A549 (cell line): ENCODE results near the gene DNAH8.

ENCODE experiments used
- EHF ChIP-seq: fragments of 250-450 bp; sonication (Bioruptor Pico); IDR thresholded peaks from 2 replicates; pipeline ENCODE4 v1.5.0; 2020; ENCODE audit warnings: mild to moderate bottlenecking
- EHMT2 ChIP-seq: fragments of 200-600 bp; sonication (generic); IDR thresholded peaks from 2 replicates; pipeline ENCODE4 v1.6.1; 2016; ENCODE audit warnings: antibody characterized with exemption, low read depth, mild to moderate bottlenecking, moderate library complexity
- ELK1 ChIP-seq: fragments of 150-350 bp; IDR thresholded peaks from 2 replicates; pipeline ENCODE4 v1.6.1; 2014; ENCODE audit warnings: low read depth, mild to moderate bottlenecking, low read length
- JUN ChIP-seq, 2 experiments: fragments of >200 bp; sonication (Bioruptor Twin); formaldehyde crosslinking; IDR thresholded peaks; 2 replicates in 1 of 2; 3 replicates in 1 of 2; pipeline ENCODE4 v1.6.1; 2016 to 2017
- KDM5A ChIP-seq: fragments of 200-600 bp; sonication (generic); IDR thresholded peaks from 2 replicates; pipeline ENCODE4 v1.6.1; 2016; ENCODE audit warnings: antibody characterized with exemption, mild to moderate bottlenecking
- POLR2A ChIP-seq: IDR thresholded peaks from 2 replicates; pipeline ENCODE4 v1.6.1; 2012; ENCODE audit warnings: mild to moderate bottlenecking, low read length
- RAD21 ChIP-seq, 2 experiments: fragments of >200 bp in 1 of 2; sonication (Bioruptor Twin) in 1 of 2; formaldehyde crosslinking in 1 of 2; IDR thresholded peaks in 1 of 2; conservative IDR thresholded peaks in 1 of 2; 2 replicates in 1 of 2; 3 replicates in 1 of 2; pipeline ENCODE4 v1.6.1; 2012 to 2018; ENCODE audit warnings: inconsistent platforms in 1 of 2
- RFX5 ChIP-seq: fragments of 450-650 bp; IDR thresholded peaks from 2 replicates; pipeline ENCODE4 v1.7.1; 2014; ENCODE audit warnings: antibody characterized with exemption, mild to moderate bottlenecking, moderate library complexity
- TF ChIP-seq, protein P1 (sequence below): fragments of >200 bp; sonication (Bioruptor Twin); formaldehyde crosslinking; IDR thresholded peaks from 3 replicates; pipeline ENCODE4 v1.5.1; 2016
- TF ChIP-seq, protein P2 (sequence below): fragments of 250-450 bp; sonication (Bioruptor Pico); IDR thresholded peaks from 2 replicates; pipeline ENCODE4 v1.5.0; 2021; ENCODE audit warnings: mild to moderate bottlenecking, moderate library complexity, borderline replicate concordance

DNA sequence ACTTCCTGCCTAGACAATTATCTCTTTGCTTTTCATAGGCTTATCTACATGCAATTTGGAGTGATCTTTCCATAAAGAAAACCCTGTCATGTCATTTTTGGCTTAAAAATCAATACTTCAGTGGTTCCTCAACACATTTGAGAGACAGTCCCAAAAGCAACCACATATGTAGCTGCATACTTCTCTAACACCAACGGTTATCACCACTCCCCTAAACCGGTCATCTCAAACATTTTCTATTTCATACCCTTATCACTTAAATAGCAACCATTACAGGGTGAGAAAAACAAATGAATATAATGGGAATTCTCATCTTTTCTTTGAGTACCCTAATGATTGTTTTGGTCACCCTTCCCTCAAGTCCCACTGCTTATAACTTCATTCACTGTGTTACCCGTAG lies 17.3 kb upstream of the DNAH8 start:
- TF ChIP-seq POLR2A = no peak
- TF ChIP-seq, protein P1, sequence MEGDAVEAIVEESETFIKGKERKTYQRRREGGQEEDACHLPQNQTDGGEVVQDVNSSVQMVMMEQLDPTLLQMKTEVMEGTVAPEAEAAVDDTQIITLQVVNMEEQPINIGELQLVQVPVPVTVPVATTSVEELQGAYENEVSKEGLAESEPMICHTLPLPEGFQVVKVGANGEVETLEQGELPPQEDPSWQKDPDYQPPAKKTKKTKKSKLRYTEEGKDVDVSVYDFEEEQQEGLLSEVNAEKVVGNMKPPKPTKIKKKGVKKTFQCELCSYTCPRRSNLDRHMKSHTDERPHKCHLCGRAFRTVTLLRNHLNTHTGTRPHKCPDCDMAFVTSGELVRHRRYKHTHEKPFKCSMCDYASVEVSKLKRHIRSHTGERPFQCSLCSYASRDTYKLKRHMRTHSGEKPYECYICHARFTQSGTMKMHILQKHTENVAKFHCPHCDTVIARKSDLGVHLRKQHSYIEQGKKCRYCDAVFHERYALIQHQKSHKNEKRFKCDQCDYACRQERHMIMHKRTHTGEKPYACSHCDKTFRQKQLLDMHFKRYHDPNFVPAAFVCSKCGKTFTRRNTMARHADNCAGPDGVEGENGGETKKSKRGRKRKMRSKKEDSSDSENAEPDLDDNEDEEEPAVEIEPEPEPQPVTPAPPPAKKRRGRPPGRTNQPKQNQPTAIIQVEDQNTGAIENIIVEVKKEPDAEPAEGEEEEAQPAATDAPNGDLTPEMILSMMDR = no peak
- no peak for TF ChIP-seq EHF (CRISPR knock-in tag)
- no peak for TF ChIP-seq KDM5A
- no peak for TF ChIP-seq JUN (IDR thresholded peaks at IDR 0.05)
- no peak for TF ChIP-seq RAD21 (conservative IDR thresholded peaks at IDR 0.05 in 1 of 2, IDR thresholded peaks at IDR 0.05 in 1 of 2)
- TF ChIP-seq RFX5 = no peak
- TF ChIP-seq ELK1 = no peak
- TF ChIP-seq EHMT2 = no peak
- TF ChIP-seq, protein P2, sequence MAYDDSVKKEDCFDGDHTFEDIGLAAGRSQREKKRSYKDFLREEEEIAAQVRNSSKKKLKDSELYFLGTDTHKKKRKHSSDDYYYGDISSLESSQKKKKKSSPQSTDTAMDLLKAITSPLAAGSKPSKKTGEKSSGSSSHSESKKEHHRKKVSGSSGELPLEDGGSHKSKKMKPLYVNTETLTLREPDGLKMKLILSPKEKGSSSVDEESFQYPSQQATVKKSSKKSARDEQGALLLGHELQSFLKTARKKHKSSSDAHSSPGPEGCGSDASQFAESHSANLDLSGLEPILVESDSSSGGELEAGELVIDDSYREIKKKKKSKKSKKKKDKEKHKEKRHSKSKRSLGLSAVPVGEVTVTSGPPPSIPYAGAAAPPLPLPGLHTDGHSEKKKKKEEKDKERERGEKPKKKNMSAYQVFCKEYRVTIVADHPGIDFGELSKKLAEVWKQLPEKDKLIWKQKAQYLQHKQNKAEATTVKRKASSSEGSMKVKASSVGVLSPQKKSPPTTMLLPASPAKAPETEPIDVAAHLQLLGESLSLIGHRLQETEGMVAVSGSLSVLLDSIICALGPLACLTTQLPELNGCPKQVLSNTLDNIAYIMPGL (CRISPR knock-in tag) = no peak
